Measurements from ENCODE around the gene PEX26.

DNA sequence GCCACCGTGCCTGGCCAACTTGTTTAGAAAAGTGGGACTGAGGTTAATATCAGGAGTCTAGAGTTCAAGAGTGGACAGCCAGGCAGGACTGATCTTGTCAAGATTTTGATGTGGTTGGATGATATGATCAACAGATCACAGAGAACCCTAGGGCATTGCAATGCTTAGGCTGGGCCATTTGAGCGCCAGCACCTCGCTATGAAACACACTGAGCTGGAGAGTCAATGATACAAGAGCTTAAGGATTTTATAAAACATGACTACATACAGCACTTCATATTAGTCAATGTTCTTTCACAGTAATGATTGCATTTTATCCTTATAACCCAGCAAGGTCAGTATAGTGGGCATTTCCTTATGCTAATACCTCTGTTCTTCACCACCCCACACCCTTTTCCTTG, 15.4 kb upstream of the PEX26 start:
- TF ChIP-seq, protein P1, sequence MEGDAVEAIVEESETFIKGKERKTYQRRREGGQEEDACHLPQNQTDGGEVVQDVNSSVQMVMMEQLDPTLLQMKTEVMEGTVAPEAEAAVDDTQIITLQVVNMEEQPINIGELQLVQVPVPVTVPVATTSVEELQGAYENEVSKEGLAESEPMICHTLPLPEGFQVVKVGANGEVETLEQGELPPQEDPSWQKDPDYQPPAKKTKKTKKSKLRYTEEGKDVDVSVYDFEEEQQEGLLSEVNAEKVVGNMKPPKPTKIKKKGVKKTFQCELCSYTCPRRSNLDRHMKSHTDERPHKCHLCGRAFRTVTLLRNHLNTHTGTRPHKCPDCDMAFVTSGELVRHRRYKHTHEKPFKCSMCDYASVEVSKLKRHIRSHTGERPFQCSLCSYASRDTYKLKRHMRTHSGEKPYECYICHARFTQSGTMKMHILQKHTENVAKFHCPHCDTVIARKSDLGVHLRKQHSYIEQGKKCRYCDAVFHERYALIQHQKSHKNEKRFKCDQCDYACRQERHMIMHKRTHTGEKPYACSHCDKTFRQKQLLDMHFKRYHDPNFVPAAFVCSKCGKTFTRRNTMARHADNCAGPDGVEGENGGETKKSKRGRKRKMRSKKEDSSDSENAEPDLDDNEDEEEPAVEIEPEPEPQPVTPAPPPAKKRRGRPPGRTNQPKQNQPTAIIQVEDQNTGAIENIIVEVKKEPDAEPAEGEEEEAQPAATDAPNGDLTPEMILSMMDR (conservative IDR thresholded peaks at IDR 0.05; ENCODE audit: low read length) = no peak
- no peak for TF ChIP-seq EZH2phosphoT487 (IDR thresholded peaks at IDR 0.05; ENCODE audit: borderline replicate concordance)
